HepG2 (cell line): Measurements from ENCODE around the gene ETV2. TPM values are rescaled to one million over a fixed set of nuclear protein-coding genes. Genes with fewer than 3 reads are reported as not detected.

Source experiments
- AHDC1 ChIP-seq: sonication (generic); formaldehyde crosslinking; IDR thresholded peaks from 2 replicates; pipeline ENCODE4 v1.5.1; 2020; ENCODE audit warnings: mild to moderate bottlenecking, missing genetic modification reagents, borderline replicate concordance
- ARID5B ChIP-seq: IDR thresholded peaks from 2 replicates; pipeline ENCODE4 v1.4.0; 2020; ENCODE audit warnings: mild to moderate bottlenecking, missing genetic modification reagents
- CEBPG ChIP-seq: IDR thresholded peaks from 2 replicates; pipeline ENCODE4 v1.6.1; 2016
- FOXA1 ChIP-seq, 2 experiments: fragments of 450-650 bp in 1 of 2; sonication (generic) in 1 of 2; formaldehyde crosslinking in 1 of 2; IDR thresholded peaks; 2 replicates each; pipeline versions ENCODE4 v1.4.0 to v1.6.1; 2016 to 2020; ENCODE audit warnings: missing genetic modification reagents in 1 of 2
- FOXP1 ChIP-seq, 2 experiments: fragments of 450-650 bp in 1 of 2; IDR thresholded peaks; 2 replicates each; pipeline ENCODE4 v1.6.1; 2017 to 2018; ENCODE audit warnings: antibody characterized with exemption in 1 of 2
- MAX ChIP-seq: IDR thresholded peaks from 2 replicates; pipeline ENCODE4 v1.6.1; 2012; ENCODE audit warnings: inconsistent platforms
- PHF21A ChIP-seq: sonication (generic); formaldehyde crosslinking; IDR thresholded peaks from 2 replicates; pipeline ENCODE4 v1.5.0; 2020; ENCODE audit warnings: mild to moderate bottlenecking, missing genetic modification reagents
- SALL1 ChIP-seq: sonication (generic); formaldehyde crosslinking; IDR thresholded peaks from 2 replicates; pipeline ENCODE4 v1.8.0; 2022; ENCODE audit warnings: mild to moderate bottlenecking, missing genetic modification reagents
- SAP130 ChIP-seq: IDR thresholded peaks from 2 replicates; pipeline ENCODE4 v1.6.1; 2016; ENCODE audit warnings: low read depth
- SOX5 ChIP-seq: IDR thresholded peaks from 2 replicates; pipeline ENCODE4 v1.6.1; 2016; ENCODE audit warnings: borderline replicate concordance
- TEAD2 ChIP-seq: sonication (generic); formaldehyde crosslinking; IDR thresholded peaks from 2 replicates; pipeline ENCODE4 v1.9.0; 2021; ENCODE audit warnings: missing genetic modification reagents
- TEAD3 ChIP-seq: optimal IDR thresholded peaks from 2 replicates; pipeline ENCODE3; 2016; ENCODE audit warnings: borderline replicate concordance
- THYN1 ChIP-seq: sonication (generic); formaldehyde crosslinking; IDR thresholded peaks from 2 replicates; pipeline ENCODE4 v1.8.1; 2023; ENCODE audit warnings: low read depth, mild to moderate bottlenecking, moderate library complexity, missing genetic modification reagents, borderline replicate concordance
- ZNF891 ChIP-seq: sonication (generic); formaldehyde crosslinking; IDR thresholded peaks from 2 replicates; pipeline ENCODE4 v1.5.0; 2020; ENCODE audit warnings: mild to moderate bottlenecking, missing genetic modification reagents
- polyA plus RNA-seq, 8 experiments: library from polyadenylated mRNA; depleted of rRNA in 3 of 8; stranded (reverse) in 7 of 8; unstranded in 1 of 8; fragments of >200 nt; fragmentation: Illumina TruSeq in 4 of 8; extraction: Trizol in 4 of 8; gene quantifications; 2 replicates each; pipeline versions ENCODE4 v1.2.1 to v1.2.3, GENCODE V29; 2011 to 2016; ENCODE audit warnings: low read depth in 4 of 8, missing spikeins in 1 of 8, mixed read lengths in 1 of 8; ENCODE audit not compliant: insufficient read depth in 1 of 8
- total RNA-seq, 5 experiments: library from RNA; depleted of rRNA; stranded (reverse); fragments of >200 nt; fragmentation: Illumina TruSeq; extraction: Trizol; gene quantifications; 2 replicates each; pipeline ENCODE4 v1.2.3, GENCODE V29; 2016; ENCODE audit warnings: low read depth in 1 of 5

ETV2 gene
- total and polyA plus RNA-seq, 2 of the 13 experiments (the other 11 are each of a cell fraction or from before 2014, with no cell fraction given) = 0.07 to 0.20 TPM

- TF ChIP-seq ARID5B (CRISPR knock-in tag) = 0 out of 2 replicates have a peak, but pooled peaks have one; percentile 31
- no peak for TF ChIP-seq ZNF891 (CRISPR knock-in tag)
- peak; percentile 71 for TF ChIP-seq SOX5 (CRISPR knock-in tag)
- TF ChIP-seq TEAD3 (CRISPR knock-in tag) = peak; percentile 45
- no peak for TF ChIP-seq TEAD2 (CRISPR knock-in tag)
- peak; percentile 93 for TF ChIP-seq CEBPG (CRISPR knock-in tag)
- peak; percentile 56 for TF ChIP-seq MAX
- 0 out of 2 replicates have a peak, but pooled peaks have one; percentile 18 for TF ChIP-seq PHF21A
- no peak for TF ChIP-seq THYN1 (CRISPR knock-in tag)
- no peak for TF ChIP-seq SALL1 (CRISPR knock-in tag)
- 0 out of 2 replicates have a peak, but pooled peaks have one; percentile 33 for TF ChIP-seq AHDC1 (CRISPR knock-in tag)
- TF ChIP-seq SAP130 (CRISPR knock-in tag) = peak; percentile 55
- TF ChIP-seq FOXA1 (IDR thresholded peaks at IDR 0.05) = no peak
- TF ChIP-seq FOXA1 (CRISPR knock-in tag; IDR thresholded peaks at IDR 0.05) = 0 out of 2 replicates have a peak, but pooled peaks have one; percentile 5
- TF ChIP-seq FOXP1 (IDR thresholded peaks at IDR 0.05) = no peak
- TF ChIP-seq FOXP1 (CRISPR knock-in tag; IDR thresholded peaks at IDR 0.05) = peak; percentile 39
These were observed 30.3 kb downstream of the ETV2 start (continued) for GRCh38 chr19:35671818-35672217.
